Caco-2 (cell line): ENCODE measurements around the gene IRX2. TPM values are rescaled to one million over a fixed set of nuclear protein-coding genes. Genes with fewer than 3 reads are reported as not detected.

Experiments used
- BruUV-seq: library from RNA; stranded (reverse); fragments of 400-500 nt; replicated peaks from 2 replicates; lab custom pipeline; 2021; lab: Mats Ljungman, UMichigan
- CTCF ChIA-PET: fragments of 300-600 bp; sonication (Branson Sonifier 250); formaldehyde crosslinking; loops from one replicate; lab custom pipeline; 2022; ENCODE audit warnings: antibody characterized with exemption; lab: Charles Lee
- POLR2A ChIA-PET: fragments of 300-600 bp; sonication (Branson Sonifier 250); formaldehyde crosslinking; loops from one replicate; lab custom pipeline; 2022; ENCODE audit warnings: antibody characterized with exemption; lab: Charles Lee
- DNase-seq, 2 experiments: peaks; one replicate each; pipeline versions ENCODE4 v3.0.0 to v3.0.0-alpha.2; 2020 to 2022
- H3K27me3 ChIP-seq: replicated peaks from 2 replicates; pipeline ENCODE4 v1.6.0; 2011; ENCODE audit warnings: low read length; ENCODE audit not compliant: control insufficient read depth, insufficient read depth
- H3K36me3 ChIP-seq: 2 replicates; pipeline ENCODE4 v1.5.1; 2011; ENCODE audit warnings: low read length; ENCODE audit not compliant: control insufficient read depth, insufficient read depth
- H3K4me1 ChIP-seq: fragments of 250-450 bp; sonication (Bioruptor Pico); 2 replicates; pipeline ENCODE4 v1.5.1; 2020; ENCODE audit warnings: mild to moderate bottlenecking
- H3K4me3 ChIP-seq: 2 replicates; pipeline ENCODE4 v1.5.1; 2011; ENCODE audit warnings: low read depth, mild to moderate bottlenecking, control low read depth, low read length
- H3K9me3 ChIP-seq: fragments of 250-450 bp; sonication (Bioruptor Pico); 2 replicates; pipeline ENCODE4 v1.5.1; 2020; ENCODE audit warnings: mild to moderate bottlenecking, moderate library complexity
- H3K27ac Mint-ChIP-seq: one replicate; pipeline ENCODE4 v1.8.0; 2022; ENCODE audit warnings: mixed read lengths; ENCODE audit not compliant: unreplicated experiment
- H3K27me3 Mint-ChIP-seq: one replicate; pipeline ENCODE4 v1.8.0; 2022; ENCODE audit warnings: mixed read lengths; ENCODE audit not compliant: insufficient read depth, unreplicated experiment
- H3K36me3 Mint-ChIP-seq: one replicate; pipeline ENCODE4 v1.8.0; 2022; ENCODE audit warnings: mild to moderate bottlenecking, mixed read lengths; ENCODE audit not compliant: insufficient read depth, unreplicated experiment
- H3K4me1 Mint-ChIP-seq: one replicate; pipeline ENCODE4 v1.8.0; 2022; ENCODE audit warnings: low read depth, mixed read lengths; ENCODE audit not compliant: unreplicated experiment
- H3K4me3 Mint-ChIP-seq: one replicate; pipeline ENCODE4 v1.8.0; 2022; ENCODE audit warnings: mild to moderate bottlenecking, moderate library complexity, mixed read lengths; ENCODE audit not compliant: unreplicated experiment
- H3K9me3 Mint-ChIP-seq: one replicate; pipeline ENCODE4 v1.8.0; 2022; ENCODE audit warnings: mixed read lengths; ENCODE audit not compliant: unreplicated experiment
- CTCF ChIP-seq, 2 experiments: fragments of 200-600 bp in 1 of 2; IDR thresholded peaks; 1 replicate in 1 of 2; 2 replicates in 1 of 2; pipeline versions ENCODE4 v1.5.1 to v1.8.0; 2011 to 2022; ENCODE audit warnings: antibody characterized with exemption in 1 of 2, control low read depth in 1 of 2, inconsistent platforms in 1 of 2, low read depth in 1 of 2, low read length in 1 of 2, mild to moderate bottlenecking in 1 of 2, moderate library complexity in 1 of 2; ENCODE audit not compliant: insufficient read depth in 1 of 2, severe bottlenecking in 1 of 2, unreplicated experiment in 1 of 2
- intact Hi-C: fragments of 100-400 bp; cut with micrococcal nuclease; formaldehyde crosslinking; loops from one replicate; pipeline ENCODE4 v1.10.0; 2022; ENCODE audit not compliant: unreplicated experiment
- total RNA-seq: library from RNA; stranded (reverse); gene quantifications from 2 replicates; pipeline ENCODE4 v1.2.3, GENCODE V29; 2022

IRX2 gene
- total RNA-seq, 1 experiment from 2014 or later, result 44.1 TPM

DNA sequence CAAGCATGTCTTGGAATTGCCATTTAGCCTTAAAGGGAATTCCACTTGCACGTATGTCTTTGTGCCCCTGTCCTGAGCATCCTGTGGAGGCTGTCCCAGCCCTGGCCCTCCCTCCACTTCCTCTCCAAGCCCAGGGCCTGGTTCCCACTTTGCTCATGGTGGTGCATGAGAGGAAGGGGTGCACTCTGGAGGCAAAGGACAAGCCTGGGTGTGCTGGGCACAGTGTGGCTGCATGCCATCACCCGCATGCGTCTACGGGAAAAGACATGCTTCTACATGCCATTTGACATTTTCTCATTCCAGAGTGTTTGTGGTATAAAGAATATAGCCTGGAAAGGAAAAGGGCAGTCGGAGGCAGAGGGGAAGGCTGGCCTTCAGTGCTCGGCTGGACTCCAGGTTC is 7.2 kb upstream of the IRX2 start:
- H3K4me3 Mint-ChIP-seq, result no peak overlapping the region
- H3K36me3 ChIP-seq, result no peaks in the 10 kb centered on the region
- H3K4me1 ChIP-seq, result peaks cover 15% of the 10 kb centered on the region
- no peak for DNase-seq
- H3K4me3 ChIP-seq, result no peak overlapping the region
- ChIA-PET CTCF (no interaction called here), POLR2A (no interaction called here)
- H3K9me3 Mint-ChIP-seq, result peaks cover 11% of the 10 kb centered on the region
- H3K4me1 Mint-ChIP-seq, result peaks cover 31% of the 10 kb centered on the region
- intact Hi-C loops, result no loop called here
- TF ChIP-seq CTCF (IDR thresholded peaks at IDR 0.05; ENCODE audit: insufficient read depth in 1 of 2, low read depth in 1 of 2, low read length in 1 of 2, severe bottlenecking in 1 of 2, unreplicated experiment in 1 of 2), result no peak
- no peaks in the 10 kb centered on the region for H3K9me3 ChIP-seq
- no TSS peak for BruUV-seq
- no peaks in the 10 kb centered on the region for H3K27me3 Mint-ChIP-seq
- H3K36me3 Mint-ChIP-seq, result peaks cover 10% of the 10 kb centered on the region
- H3K27ac Mint-ChIP-seq, result no peak overlapping the region
- no peaks in the 10 kb centered on the region for H3K27me3 ChIP-seq

- POLR2A ChIA-PET, result no interaction called here
- Histone ChIP-seq H3K4me1 (peaks cover 15% of the 10 kb centered on the region), H3K36me3 (no peaks in the 10 kb centered on the region), H3K27me3 (no peaks in the 10 kb centered on the region), H3K9me3 (no peaks in the 10 kb centered on the region), H3K4me3 (no peak overlapping the region)
- Mint-ChIP-seq H3K9me3 (peaks cover 11% of the 10 kb centered on the region), H3K27ac (no peak overlapping the region), H3K36me3 (peaks cover 10% of the 10 kb centered on the region), H3K27me3 (no peaks in the 10 kb centered on the region), H3K4me3 (peak overlapping the region; percentile 85), H3K4me1 (peaks cover 31% of the 10 kb centered on the region)
- intact Hi-C loops, result loop anchor here (2.0 kb wide), 1 partner anchor 91 kb away; no protein-coding TSS in a partner anchor
- BruUV-seq, result TSS peak; percentile 36
- DNase-seq, result peak in 1 of 2 experiments; percentile 64
- CTCF ChIA-PET, result no interaction called here
- TF ChIP-seq CTCF (IDR thresholded peaks at IDR 0.05; ENCODE audit: insufficient read depth in 1 of 2, low read depth in 1 of 2, low read length in 1 of 2, severe bottlenecking in 1 of 2, unreplicated experiment in 1 of 2), result no peak
Observed at GRCh38 chr5:2757563-2758351, 6.3 kb upstream of the IRX2 start.

DNA sequence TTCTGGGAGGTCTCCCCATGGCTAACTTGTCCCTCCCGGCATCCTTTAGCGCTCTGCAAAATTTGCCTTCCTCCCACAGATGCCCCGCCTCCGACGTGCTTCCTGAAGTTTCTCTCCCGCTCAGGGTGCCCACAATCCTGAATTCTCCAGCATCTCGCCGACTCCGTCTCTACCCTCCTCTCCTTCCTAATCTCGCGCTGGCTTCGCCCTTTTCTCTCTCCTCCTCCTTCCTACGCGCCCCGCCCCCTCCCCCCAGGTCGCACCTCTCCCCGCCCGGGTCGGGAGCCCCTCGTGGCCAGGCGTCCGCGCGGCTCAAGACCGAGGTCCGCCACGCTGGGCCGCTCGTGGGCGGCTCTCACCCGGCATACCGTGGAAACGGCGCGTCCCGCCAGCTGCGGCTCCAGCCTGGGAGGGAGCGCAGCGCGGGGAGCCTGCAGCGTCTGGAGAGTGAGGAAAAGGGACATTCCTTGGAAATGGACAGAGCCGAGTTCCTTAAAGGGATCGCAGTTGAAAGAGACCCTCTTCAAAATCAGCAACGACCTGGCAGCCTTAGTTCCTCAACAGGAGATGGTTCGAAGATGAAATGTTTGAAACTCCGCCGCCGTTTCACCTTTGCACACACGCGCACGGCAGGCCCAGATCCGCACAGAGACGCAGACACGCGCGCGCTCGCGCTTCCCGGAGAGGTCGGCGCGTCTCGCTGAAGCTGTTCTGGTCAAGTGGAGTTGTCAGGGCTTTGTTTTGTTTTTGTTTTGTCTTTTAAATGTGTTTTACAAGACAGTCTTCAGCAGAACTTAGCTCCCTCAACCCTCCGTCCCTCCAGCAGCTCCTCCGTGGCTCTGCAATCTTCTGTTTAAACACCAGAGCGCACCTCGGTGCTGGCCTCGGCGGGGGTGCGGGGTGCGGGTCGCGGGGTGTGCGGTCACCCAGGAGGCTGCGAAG is 5.0 kb upstream of the IRX2 start:
- H3K4me1 ChIP-seq, result peaks cover 15% of the 10 kb centered on the region
- intact Hi-C loops, result loop anchor here (1.0 to 2.0 kb wide), 3 partner anchors 24 to 92 kb away; no protein-coding TSS in a partner anchor
- H3K4me3 Mint-ChIP-seq, result peak overlapping the region; percentile 85
- peak overlapping the region; percentile 70 for H3K4me3 ChIP-seq
- no TSS peak for BruUV-seq
- CTCF ChIA-PET, result interaction anchor here (0.6 to 1.4 kb wide), 4 partner anchors 10 to 439 kb away, joined by 3 read pairs; no protein-coding TSS in a partner anchor
- H3K36me3 Mint-ChIP-seq, result peaks cover 10% of the 10 kb centered on the region
- peak; percentile 83 to 89 for DNase-seq
- peak in 1 of 2 experiments; percentile 7 for TF ChIP-seq CTCF (IDR thresholded peaks at IDR 0.05; ENCODE audit: insufficient read depth in 1 of 2, low read depth in 1 of 2, low read length in 1 of 2, severe bottlenecking in 1 of 2, unreplicated experiment in 1 of 2)
- H3K27ac Mint-ChIP-seq, result peak overlapping the region; percentile 83
- H3K4me1 Mint-ChIP-seq, result peaks cover 25% of the 10 kb centered on the region
- H3K9me3 Mint-ChIP-seq, result peaks cover 11% of the 10 kb centered on the region
- H3K9me3 ChIP-seq, result no peaks in the 10 kb centered on the region
- H3K36me3 ChIP-seq, result no peaks in the 10 kb centered on the region
- POLR2A ChIA-PET, result interaction anchor here (0.7 kb wide), 1 partner anchor 48 kb away, joined by 3 read pairs; no protein-coding TSS in a partner anchor
- no peaks in the 10 kb centered on the region for H3K27me3 Mint-ChIP-seq
- H3K27me3 ChIP-seq, result no peaks in the 10 kb centered on the region
